Epithelial cell of esophagus (primary cell): ENCODE results near the gene NBEAL2.
A peak's percentile ranks its signal among the peaks of the same experiment; 100 is the strongest.
"Not testable (repeated sequence)": the region's sequence is repeated elsewhere in the genome, so short reads cannot be mapped to it uniquely, and the experiment has no call there.

ENCODE experiments used
- DNase-seq: peaks from one replicate; pipeline ENCODE4 v3.0.0; 2010; ENCODE audit warnings: low read depth
- H3K4me3 ChIP-seq: 2 replicates; pipeline ENCODE4 v1.5.1; 2011; ENCODE audit warnings: mild to moderate bottlenecking, low read length, control low read depth
- TF ChIP-seq, protein P1 (sequence below): IDR thresholded peaks from 2 replicates; pipeline ENCODE4 v1.5.1; 2011; ENCODE audit warnings: low read depth, mild to moderate bottlenecking, low read length, control low read depth, inconsistent platforms; ENCODE audit not compliant: insufficient read depth; ENCODE audit errors: missing control alignments

Gene NBEAL2

DNA sequence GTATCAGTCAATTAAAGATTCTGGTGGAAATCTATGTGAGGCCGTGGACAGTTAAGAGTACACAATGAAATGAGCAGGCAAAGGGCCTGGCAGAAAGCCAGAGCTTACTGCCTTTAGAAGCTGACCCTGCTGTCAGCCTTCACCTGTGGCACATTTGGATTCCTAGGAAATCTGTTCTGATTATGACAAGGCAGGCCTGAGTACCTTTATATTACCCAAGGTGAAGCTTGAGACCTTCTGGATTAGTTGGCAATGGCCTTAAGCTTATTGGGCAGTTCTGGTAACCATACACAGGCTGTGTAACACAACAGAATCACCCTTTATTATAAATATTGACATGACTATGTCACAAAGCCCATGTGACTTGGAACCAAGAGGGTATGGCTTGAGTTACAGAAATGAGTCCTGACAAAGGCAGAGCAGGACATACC is 43.2 kb downstream of the NBEAL2 start:
- no peak overlapping the region for H3K4me3 ChIP-seq
- DNase-seq = no peak
- TF ChIP-seq, protein P1, sequence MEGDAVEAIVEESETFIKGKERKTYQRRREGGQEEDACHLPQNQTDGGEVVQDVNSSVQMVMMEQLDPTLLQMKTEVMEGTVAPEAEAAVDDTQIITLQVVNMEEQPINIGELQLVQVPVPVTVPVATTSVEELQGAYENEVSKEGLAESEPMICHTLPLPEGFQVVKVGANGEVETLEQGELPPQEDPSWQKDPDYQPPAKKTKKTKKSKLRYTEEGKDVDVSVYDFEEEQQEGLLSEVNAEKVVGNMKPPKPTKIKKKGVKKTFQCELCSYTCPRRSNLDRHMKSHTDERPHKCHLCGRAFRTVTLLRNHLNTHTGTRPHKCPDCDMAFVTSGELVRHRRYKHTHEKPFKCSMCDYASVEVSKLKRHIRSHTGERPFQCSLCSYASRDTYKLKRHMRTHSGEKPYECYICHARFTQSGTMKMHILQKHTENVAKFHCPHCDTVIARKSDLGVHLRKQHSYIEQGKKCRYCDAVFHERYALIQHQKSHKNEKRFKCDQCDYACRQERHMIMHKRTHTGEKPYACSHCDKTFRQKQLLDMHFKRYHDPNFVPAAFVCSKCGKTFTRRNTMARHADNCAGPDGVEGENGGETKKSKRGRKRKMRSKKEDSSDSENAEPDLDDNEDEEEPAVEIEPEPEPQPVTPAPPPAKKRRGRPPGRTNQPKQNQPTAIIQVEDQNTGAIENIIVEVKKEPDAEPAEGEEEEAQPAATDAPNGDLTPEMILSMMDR = no peak

DNA sequence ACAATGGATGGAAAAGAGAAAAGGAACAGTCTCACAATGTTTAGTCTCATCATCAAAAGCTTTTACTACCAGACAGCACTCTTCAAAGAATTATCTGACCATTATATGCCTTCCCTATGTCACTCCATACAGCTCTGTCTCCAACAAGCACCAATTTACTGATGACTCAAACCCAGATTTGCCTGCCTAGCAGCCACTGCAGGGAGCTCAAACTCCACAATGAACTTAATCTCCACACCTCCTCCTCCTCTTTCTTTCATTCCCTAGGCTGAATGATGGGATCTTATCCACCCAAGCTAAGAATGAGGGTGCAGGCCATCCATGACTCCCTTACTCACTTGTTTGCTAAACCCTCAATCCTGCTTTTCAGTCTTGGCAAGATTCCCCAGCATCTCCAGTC is 45.5 kb downstream of the NBEAL2 start:
- peak; percentile 52 for DNase-seq
- H3K4me3 ChIP-seq = no peak overlapping the region
- TF ChIP-seq, protein P1 = no peak

DNA sequence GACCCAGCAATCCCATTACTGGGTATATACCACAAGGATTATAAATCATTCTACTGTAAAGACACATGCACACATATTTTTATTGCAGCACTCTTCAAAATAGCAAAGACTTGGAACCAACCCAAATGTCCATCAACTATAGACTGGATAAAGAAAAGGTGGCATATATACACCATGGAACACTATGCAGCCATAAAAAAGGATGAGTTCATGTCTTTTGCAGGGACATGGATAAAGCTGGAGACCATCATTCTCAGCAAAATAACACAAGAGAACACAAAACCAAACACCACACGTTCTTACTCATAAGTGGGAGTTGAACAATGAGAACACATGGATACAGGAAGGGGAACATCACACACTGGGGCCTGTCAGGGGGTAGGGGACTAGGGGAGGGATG is 47.0 kb downstream of the NBEAL2 start:
- not testable (repeated sequence) for H3K4me3 ChIP-seq

DNA sequence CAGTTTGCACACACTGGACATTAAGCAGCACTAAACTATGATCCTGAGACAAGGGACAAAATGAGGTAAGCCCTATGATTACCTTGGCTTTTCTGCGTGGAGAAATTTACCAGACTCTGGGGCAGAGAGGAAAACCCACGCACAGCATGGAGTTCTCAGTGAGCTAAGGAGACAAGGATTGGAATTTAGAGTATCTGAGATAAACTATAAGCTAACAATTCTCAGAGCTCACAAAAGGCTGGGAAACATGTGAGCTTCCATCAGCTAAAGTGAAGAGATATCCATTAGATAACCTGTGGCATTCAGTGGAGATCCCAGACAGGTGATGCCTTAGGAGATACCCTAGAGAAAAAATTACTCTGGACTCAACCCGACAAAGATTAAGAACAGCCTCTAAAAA is 48.7 kb downstream of the NBEAL2 start:
- DNase-seq = no peak
- TF ChIP-seq, protein P1 = no peak
- no peak overlapping the region for H3K4me3 ChIP-seq

More for the DNA sequence above, 47.0 kb downstream of the NBEAL2 start:
- not testable (repeated sequence) for DNase-seq

DNA sequence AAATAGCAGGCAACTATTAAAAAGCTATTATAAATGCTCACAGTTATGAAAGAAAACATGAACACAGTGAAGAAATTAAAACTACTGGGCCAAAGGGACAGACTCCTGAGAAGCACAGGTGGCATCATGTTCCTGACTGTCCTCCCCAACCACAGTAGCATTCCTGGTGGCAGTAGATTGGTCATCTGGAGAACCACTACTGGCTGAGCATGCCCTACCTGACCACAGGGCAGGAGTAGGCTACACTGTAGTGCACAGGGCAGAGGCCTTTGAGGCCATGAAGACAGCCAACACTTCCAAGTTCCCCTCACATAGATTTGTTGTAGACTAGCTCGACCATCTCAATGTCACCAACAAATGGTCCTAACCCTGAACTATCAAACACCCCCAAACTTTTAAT is 49.2 kb downstream of the NBEAL2 start:
- H3K4me3 ChIP-seq = no peak overlapping the region
- DNase-seq = no peak
- TF ChIP-seq, protein P1 = no peak

DNA sequence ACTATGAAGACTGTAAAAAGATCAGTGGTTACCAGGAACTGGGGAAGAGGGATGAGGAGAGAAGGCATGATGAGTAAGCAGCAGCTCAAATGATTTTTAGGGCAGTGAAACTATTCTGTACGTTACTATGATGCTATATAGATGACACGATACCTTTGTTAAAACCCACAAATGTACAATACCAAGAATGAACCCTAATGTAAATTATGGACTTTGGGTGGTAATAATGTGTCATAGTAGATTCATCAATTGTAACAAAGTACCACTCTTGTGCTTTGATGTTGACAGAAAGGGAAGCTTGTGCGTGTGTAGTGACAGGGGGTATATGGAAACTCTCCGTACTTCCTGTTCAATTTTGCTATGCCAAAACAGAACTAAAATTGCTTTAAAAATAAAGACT is 51.6 kb downstream of the NBEAL2 start:
- not testable (repeated sequence) for H3K4me3 ChIP-seq, DNase-seq

DNA sequence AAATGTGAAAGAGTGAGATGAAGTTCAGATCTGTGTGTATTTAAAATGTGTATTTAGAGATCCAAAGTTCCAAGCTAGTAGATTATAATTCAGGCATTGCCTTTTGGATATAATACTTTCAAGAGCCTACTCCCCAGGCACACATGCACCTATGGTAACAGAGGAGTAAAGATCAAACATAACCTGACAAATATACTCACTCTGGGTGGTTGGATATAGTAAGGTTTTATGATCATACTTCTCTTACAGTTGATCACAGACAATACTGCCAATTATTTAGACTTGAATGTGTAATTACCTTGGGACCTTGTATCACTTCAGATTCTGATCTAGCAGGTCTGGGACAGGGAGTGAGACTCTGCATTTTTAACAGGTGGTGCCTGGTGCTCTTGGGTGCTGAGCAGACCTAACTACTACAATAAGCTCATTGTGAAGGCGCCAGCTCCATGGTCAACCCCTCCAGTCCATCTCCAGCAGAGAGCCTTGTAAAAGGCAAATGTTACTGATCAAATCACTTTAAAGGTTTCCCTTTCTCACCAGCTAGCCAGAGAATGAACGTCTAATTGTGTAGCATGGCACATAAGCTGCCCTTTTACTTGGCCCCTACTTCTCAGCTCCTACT is 55.5 kb downstream of the NBEAL2 start:
- no peak overlapping the region for H3K4me3 ChIP-seq
- TF ChIP-seq, protein P1 = no peak
- DNase-seq = no peak

DNA sequence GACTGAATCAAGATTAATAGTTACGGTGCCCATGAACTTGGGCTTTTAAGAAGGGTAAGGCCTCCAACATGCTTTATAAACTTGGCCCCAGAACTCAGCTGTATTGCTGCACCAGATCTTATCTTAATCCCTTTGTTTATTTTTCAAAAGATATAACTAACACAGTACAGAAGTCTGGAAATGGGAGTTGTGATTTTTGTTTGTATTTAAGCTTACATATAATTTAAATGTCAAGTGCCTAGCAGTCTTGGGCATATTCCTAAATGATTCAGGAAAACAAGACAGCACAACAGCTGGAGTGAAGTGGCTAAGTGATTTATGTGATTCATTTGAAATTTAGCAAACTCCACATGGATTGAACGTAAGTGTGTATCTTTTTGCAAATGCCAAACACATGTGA is 56.2 kb downstream of the NBEAL2 start:
- TF ChIP-seq, protein P1 = no peak
- H3K4me3 ChIP-seq = no peak overlapping the region
- DNase-seq = no peak
